Endothelial cell (in vitro differentiated cells): ENCODE measurements around the gene SLFNL1. TPM values are rescaled to one million over a fixed set of nuclear protein-coding genes. Genes with fewer than 3 reads are reported as not detected.

ENCODE experiments used
- DNase-seq: peaks from one replicate; pipeline ENCODE4 v3.0.0; 2021; ENCODE audit warnings: low spot score
- H3K27ac Mint-ChIP-seq: one replicate; pipeline ENCODE4 v1.8.0; 2021; ENCODE audit warnings: mixed read lengths, inconsistent platforms; ENCODE audit not compliant: unreplicated experiment
- H3K27me3 Mint-ChIP-seq: one replicate; pipeline ENCODE4 v1.8.0; 2021; ENCODE audit warnings: mild to moderate bottlenecking, moderate library complexity, mixed read lengths, inconsistent platforms; ENCODE audit not compliant: unreplicated experiment
- H3K36me3 Mint-ChIP-seq: one replicate; pipeline ENCODE4 v1.8.0; 2021; ENCODE audit warnings: mild to moderate bottlenecking, low read depth, mixed read lengths, inconsistent platforms; ENCODE audit not compliant: unreplicated experiment
- H3K4me1 Mint-ChIP-seq: one replicate; pipeline ENCODE4 v1.8.0; 2021; ENCODE audit warnings: mild to moderate bottlenecking, mixed read lengths, inconsistent platforms; ENCODE audit not compliant: unreplicated experiment
- H3K4me3 Mint-ChIP-seq: one replicate; pipeline ENCODE4 v1.8.0; 2021; ENCODE audit warnings: mild to moderate bottlenecking, mixed read lengths, inconsistent platforms; ENCODE audit not compliant: unreplicated experiment
- H3K9me3 Mint-ChIP-seq: one replicate; pipeline ENCODE4 v1.8.0; 2021; ENCODE audit warnings: mixed read lengths, inconsistent platforms; ENCODE audit not compliant: unreplicated experiment
- CTCF ChIP-seq: fragments of 200-600 bp; sonication (generic); IDR thresholded peaks from one replicate; pipeline ENCODE4 v1.5.0; 2021; ENCODE audit warnings: antibody characterized with exemption; ENCODE audit not compliant: unreplicated experiment
- total RNA-seq: library from RNA; stranded (reverse); fragmentation: NEBNext Ultra II Directional; extraction: Animal tissue kit (Norgen Biotek cat#: 25700); gene quantifications from one replicate; pipeline ENCODE4 v1.2.1, GENCODE V29; 2021; ENCODE audit not compliant: unreplicated experiment

The SLFNL1 gene
- total RNA-seq, 1 donor from 2014 or later: 0.38 TPM

DNA sequence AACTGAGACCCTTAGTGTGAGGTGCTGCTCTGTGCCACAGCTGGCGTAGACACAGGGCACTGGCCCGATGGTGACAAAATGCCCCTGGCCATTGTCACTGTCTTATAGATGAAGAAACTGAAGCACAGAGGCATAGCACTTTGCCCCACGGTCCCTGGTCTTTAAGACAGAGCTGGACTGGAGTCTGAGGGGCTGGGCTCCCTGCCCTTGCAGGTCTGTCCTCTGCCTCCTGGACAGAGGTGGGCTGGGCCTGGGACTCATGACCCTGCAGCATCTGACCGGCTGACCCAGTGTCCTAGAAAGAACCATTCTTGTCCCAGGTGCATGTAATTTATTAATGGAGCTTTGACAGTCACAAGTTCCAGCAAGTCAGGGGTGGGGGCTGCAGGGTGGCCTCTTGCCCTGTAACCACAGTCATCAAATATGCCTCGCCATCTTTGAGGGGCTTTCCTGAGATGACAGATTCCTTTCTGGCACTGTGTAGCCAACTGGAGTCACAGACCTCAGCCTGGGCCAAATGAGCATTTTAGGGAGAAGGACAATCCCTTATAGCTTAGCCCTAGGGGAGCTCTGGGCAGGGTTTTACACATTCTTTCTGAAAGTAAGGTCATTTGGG, 6.1 kb downstream of the SLFNL1 start:
- H3K27ac Mint-ChIP-seq: peak overlapping the region; percentile 100
- DNase-seq: no peak

DNA sequence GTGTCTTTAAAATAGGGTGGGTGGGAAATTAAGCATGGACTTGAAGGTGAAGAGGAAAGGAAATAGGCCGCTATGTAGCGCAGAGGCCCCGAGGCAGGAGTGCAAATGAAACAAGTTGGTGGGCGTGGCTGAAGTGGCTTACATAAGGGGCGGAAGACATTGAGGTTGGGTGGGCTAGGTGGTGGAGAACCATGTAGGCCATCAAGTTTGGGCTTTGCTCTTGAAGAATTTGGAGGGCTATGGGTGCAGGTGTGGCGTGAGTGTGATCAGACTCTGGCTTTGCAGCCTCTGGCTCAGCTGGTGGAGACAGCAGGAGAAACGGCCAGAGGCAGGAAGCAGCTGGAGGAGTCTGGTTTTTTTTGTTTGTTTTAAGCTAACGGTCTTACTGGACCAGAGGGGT, 6.7 kb downstream of the SLFNL1 start:
- no peak for DNase-seq
- Mint-ChIP-seq H3K4me1 (peaks cover 40% of the 10 kb centered on the region), H3K9me3 (no peaks in the 10 kb centered on the region), H3K4me3 (peak overlapping the region; percentile 82), H3K27ac (peak overlapping the region; percentile 100), H3K27me3 (peaks cover 9% of the 10 kb centered on the region), H3K36me3 (peaks cover 32% of the 10 kb centered on the region)
- TF ChIP-seq CTCF: no peak

More for the DNA sequence above, 6.1 kb downstream of the SLFNL1 start:
- no peak for TF ChIP-seq CTCF
- H3K27me3 Mint-ChIP-seq: peaks cover 9% of the 10 kb centered on the region
- no peak overlapping the region for H3K4me3 Mint-ChIP-seq
- H3K9me3 Mint-ChIP-seq: no peaks in the 10 kb centered on the region
- H3K36me3 Mint-ChIP-seq: peaks cover 27% of the 10 kb centered on the region
- H3K4me1 Mint-ChIP-seq: peaks cover 37% of the 10 kb centered on the region

- H3K36me3 Mint-ChIP-seq: peaks cover 25% of the 10 kb centered on the region
These were observed 7.7 kb downstream of the SLFNL1 start for GRCh38 chr1:41013796-41014195.

GRCh38 chr1:41013024-41013423, 8.5 kb downstream of the SLFNL1 start:
- peaks cover 29% of the 10 kb centered on the region for H3K36me3 Mint-ChIP-seq

More at GRCh38 chr1:41013796-41014195, 7.7 kb downstream of the SLFNL1 start:
- DNase-seq: peak; percentile 50
- H3K27me3 Mint-ChIP-seq: peaks cover 6% of the 10 kb centered on the region
- H3K9me3 Mint-ChIP-seq: no peaks in the 10 kb centered on the region
- peak overlapping the region; percentile 100 for H3K27ac Mint-ChIP-seq
- H3K4me1 Mint-ChIP-seq: peaks cover 33% of the 10 kb centered on the region
- peak overlapping the region; percentile 76 for H3K4me3 Mint-ChIP-seq
- TF ChIP-seq CTCF: no peak

More at GRCh38 chr1:41013024-41013423, 8.5 kb downstream of the SLFNL1 start:
- no peak for TF ChIP-seq CTCF
- Mint-ChIP-seq H3K4me1 (peaks cover 40% of the 10 kb centered on the region), H3K4me3 (no peak overlapping the region), H3K9me3 (no peaks in the 10 kb centered on the region), H3K27me3 (peaks cover 6% of the 10 kb centered on the region), H3K27ac (peak overlapping the region; percentile 100)
- no peak for DNase-seq
